ENCODE data around the gene PSMA6. TPM values are rescaled to one million over a fixed set of nuclear protein-coding genes. Genes with fewer than 3 reads are reported as not detected.

The PSMA6 gene
- total and polyA plus RNA-seq, 2 of the 13 experiments (the other 11 are each of a cell fraction or from before 2014, with no cell fraction given), result 525 to 1,109 TPM

GRCh38 chr14:35332517-35333263 is 40.5 kb downstream of the PSMA6 start (continued):
- TF ChIP-seq NFAT5 (CRISPR knock-in tag; IDR thresholded peaks at IDR 0.05) (no peak; the same call in 1 of the 2 replicates), ZBTB21 (CRISPR knock-in tag; IDR thresholded peaks at IDR 0.05) (no peak), ZNF737 (CRISPR knock-in tag; IDR thresholded peaks at IDR 0.05; ENCODE audit: borderline replicate concordance) (no peak), ZNF224 (CRISPR knock-in tag; IDR thresholded peaks at IDR 0.05) (no peak), TBX3 (IDR thresholded peaks at IDR 0.05; ENCODE audit: borderline replicate concordance) (no peak), ZNF430 (CRISPR knock-in tag; IDR thresholded peaks at IDR 0.05) (no peak), NR3C1 (CRISPR knock-in tag; IDR thresholded peaks at IDR 0.05) (no peak), NFE2L2 (IDR thresholded peaks at IDR 0.05; ENCODE audit: low read length) (no peak), ZNF432 (CRISPR knock-in tag; IDR thresholded peaks at IDR 0.05; ENCODE audit: borderline replicate concordance) (no peak), GABPA (IDR thresholded peaks at IDR 0.05; ENCODE audit: low read depth, low read length) (no peak), GABPA (CRISPR knock-in tag; IDR thresholded peaks at IDR 0.05; ENCODE audit: low read depth) (no peak), FOXK2 (IDR thresholded peaks at IDR 0.05) (no peak), ATF1 (CRISPR knock-in tag; IDR thresholded peaks at IDR 0.05) (no peak), HNRNPLL (IDR thresholded peaks at IDR 0.05; ENCODE audit: low read depth, low read length, poor library complexity, severe bottlenecking) (no peak), ZNF34 (CRISPR knock-in tag; IDR thresholded peaks at IDR 0.05; ENCODE audit: borderline replicate concordance) (no peak), ZNF777 (CRISPR knock-in tag; IDR thresholded peaks at IDR 0.05) (no peak; the same call in 1 of the 2 replicates), ZNF709 (CRISPR knock-in tag; IDR thresholded peaks at IDR 0.05) (no peak), ZNF282 (IDR thresholded peaks at IDR 0.05; ENCODE audit: partially characterized antibody) (no peak), ZNF891 (CRISPR knock-in tag; IDR thresholded peaks at IDR 0.05) (no peak)
- TF ChIP-seq, protein P1, sequence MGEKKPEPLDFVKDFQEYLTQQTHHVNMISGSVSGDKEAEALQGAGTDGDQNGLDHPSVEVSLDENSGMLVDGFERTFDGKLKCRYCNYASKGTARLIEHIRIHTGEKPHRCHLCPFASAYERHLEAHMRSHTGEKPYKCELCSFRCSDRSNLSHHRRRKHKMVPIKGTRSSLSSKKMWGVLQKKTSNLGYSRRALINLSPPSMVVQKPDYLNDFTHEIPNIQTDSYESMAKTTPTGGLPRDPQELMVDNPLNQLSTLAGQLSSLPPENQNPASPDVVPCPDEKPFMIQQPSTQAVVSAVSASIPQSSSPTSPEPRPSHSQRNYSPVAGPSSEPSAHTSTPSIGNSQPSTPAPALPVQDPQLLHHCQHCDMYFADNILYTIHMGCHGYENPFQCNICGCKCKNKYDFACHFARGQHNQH (CRISPR knock-in tag; IDR thresholded peaks at IDR 0.05), result no peak
- TF ChIP-seq, protein P2, sequence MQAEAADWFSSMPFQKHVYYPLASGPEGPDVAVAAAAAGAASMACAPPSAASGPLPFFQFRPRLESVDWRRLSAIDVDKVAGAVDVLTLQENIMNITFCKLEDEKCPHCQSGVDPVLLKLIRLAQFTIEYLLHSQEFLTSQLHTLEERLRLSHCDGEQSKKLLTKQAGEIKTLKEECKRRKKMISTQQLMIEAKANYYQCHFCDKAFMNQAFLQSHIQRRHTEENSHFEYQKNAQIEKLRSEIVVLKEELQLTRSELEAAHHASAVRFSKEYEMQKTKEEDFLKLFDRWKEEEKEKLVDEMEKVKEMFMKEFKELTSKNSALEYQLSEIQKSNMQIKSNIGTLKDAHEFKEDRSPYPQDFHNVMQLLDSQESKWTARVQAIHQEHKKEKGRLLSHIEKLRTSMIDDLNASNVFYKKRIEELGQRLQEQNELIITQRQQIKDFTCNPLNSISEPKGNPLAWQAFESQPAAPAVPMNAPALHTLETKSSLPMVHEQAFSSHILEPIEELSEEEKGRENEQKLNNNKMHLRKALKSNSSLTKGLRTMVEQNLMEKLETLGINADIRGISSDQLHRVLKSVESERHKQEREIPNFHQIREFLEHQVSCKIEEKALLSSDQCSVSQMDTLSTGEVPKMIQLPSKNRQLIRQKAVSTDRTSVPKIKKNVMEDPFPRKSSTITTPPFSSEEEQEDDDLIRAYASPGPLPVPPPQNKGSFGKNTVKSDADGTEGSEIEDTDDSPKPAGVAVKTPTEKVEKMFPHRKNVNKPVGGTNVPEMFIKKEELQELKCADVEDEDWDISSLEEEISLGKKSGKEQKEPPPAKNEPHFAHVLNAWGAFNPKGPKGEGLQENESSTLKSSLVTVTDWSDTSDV (CRISPR knock-in tag; IDR thresholded peaks at IDR 0.05), result no peak
- TF ChIP-seq, protein P3, sequence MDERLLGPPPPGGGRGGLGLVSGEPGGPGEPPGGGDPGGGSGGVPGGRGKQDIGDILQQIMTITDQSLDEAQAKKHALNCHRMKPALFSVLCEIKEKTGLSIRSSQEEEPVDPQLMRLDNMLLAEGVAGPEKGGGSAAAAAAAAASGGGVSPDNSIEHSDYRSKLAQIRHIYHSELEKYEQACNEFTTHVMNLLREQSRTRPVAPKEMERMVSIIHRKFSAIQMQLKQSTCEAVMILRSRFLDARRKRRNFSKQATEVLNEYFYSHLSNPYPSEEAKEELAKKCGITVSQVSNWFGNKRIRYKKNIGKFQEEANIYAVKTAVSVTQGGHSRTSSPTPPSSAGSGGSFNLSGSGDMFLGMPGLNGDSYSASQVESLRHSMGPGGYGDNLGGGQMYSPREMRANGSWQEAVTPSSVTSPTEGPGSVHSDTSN (CRISPR knock-in tag; IDR thresholded peaks at IDR 0.05), result no peak
